T47D (cell line): ENCODE measurements around the gene USP6NL.

Experiments used
- DNase-seq, 2 experiments: peaks; one replicate each; pipeline versions ENCODE4 v3.0.0 to v3.0.0-alpha.2; 2011 to 2012; ENCODE audit warnings: low read depth in 1 of 2, low spot score in 1 of 2
- JUND ChIP-seq: IDR thresholded peaks from 2 replicates; pipeline ENCODE4 v1.6.1; 2012; ENCODE audit warnings: low read depth
- in situ Hi-C: cut with HindIII; loops from 2 replicates; pipeline ENCODE4 v1.10.0; 2016; ENCODE audit warnings: low sequenced_read_pairs, low pct_unique_long_range_greater_than_20kb

Gene USP6NL

DNA sequence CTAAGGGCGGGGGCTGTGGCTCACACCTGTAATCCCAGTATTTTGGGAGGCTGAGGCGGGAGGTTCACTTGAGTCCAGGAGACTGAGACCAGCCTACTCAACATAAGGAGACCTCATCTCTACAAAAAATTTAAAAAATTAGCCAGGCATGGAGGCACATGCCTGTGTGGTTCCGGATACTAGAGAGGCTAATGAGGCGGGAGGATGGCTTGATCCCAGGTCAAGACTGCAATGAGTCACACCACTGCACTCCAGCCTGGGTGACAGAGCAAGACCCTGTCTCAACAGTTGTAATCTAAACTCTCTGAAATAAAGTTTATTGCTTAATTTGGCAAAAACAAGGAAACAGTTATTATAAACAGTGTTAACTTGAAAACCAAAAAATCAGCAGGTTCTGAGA is 123.3 kb downstream of the USP6NL start:
- in situ Hi-C loops = no loop called here
- DNase-seq = no peak
- TF ChIP-seq JUND = no peak

DNA sequence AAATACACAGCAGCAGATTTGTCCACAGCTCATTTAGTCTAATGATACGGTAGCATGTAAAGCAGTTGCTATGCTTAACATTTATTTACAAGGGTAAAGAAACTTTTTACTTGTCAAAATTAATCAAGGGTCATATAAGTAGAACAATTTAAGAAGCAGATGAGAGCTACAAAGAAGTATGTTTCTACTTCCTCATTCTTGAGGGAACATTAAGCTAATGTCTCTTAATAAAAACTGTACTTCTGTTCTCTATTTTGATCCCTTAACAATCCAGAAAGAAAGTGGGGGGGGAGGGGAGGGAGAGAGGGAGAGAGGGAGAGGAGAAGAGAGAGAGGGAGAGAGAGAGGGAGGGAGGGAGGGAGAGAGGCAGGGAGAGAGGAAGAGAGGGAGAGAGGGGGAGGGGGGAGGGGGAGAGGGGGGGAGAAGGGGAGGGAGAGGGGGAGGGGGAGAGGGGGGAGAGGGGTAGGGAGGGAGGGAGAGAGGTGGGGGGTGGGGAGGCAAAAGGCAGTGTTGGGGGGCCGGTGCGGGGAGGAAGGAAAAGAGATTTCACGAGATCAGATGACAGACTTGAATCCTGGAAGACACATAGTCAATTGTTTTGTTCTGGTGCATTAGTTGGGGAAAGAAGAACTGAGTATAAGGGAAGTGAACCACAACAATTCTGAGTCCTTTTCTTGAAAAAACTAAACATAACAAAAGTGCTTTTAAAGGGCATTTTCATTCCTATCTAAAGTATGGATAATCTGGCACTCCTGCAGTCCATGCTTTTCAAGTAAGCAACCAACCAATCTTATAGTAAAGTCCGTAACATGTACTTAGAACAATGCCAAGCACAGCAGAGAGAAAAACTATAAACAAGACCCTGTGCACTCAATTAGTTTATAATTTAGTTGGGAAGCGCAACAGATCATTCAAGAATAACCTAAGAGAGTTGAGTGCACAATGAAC is 128.0 kb downstream of the USP6NL start:
- in situ Hi-C loops = no loop called here
- no peak for DNase-seq
- TF ChIP-seq JUND = no peak

DNA sequence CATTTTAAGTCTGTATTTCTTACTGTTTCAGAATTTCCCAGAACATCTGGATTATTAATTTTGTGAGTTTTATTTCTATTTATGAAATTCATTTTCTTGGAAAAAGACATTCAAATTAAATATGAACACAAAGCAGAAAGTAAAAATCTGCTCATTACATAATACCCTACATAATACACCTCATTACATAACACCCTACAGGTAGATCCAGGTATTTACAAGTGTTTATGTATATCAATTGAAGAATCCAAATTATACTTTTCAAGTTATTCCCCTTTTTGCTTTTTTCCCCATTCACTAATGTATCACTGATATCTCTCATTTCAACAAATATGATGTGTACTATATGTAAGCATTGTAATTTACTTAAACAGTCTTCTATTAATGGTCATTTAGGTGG is 129.1 kb downstream of the USP6NL start:
- no peak for TF ChIP-seq JUND
- in situ Hi-C loops = no loop called here
- DNase-seq = no peak

DNA sequence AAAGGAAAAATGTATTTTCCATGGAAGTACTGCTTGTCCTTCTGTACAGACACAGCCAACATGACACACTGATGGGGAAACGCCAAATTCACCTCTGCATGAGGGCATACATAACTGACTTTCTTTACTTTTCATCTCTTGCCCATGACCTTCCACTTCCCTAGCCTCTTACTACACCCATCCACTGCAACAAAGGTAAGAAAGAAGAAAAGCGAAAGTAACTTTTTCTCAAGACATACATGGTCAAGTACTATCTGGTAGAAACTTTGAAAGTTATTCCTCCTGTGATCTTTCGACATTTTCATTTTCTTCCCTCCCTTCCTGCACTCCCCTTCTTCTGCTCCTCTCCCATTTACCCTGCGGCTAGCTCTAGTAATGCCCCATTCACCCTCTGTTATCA is 130.8 kb downstream of the USP6NL start:
- no peak for TF ChIP-seq JUND
- in situ Hi-C loops = no loop called here
- DNase-seq = no peak

DNA sequence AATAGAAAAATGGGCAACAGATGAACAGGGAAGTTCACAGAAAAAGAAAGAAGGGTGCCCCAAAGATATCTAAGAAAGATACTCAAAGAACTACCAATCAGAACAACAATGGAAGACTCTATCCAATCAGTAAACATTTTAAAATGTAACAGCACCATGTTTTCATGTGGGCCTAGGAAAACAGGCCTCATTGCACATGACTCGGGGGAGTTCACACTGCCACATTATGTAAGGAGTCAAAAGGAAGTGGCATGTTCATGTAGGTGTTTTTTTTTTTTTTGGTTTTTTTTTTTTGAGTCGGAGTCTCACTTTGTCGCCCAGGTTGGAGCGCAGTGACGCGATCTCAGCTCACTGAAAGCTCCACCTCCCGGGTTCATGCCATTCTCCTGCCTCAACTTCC is 132.2 kb downstream of the USP6NL start:
- in situ Hi-C loops = no loop called here
- TF ChIP-seq JUND = no peak
- DNase-seq = no peak

DNA sequence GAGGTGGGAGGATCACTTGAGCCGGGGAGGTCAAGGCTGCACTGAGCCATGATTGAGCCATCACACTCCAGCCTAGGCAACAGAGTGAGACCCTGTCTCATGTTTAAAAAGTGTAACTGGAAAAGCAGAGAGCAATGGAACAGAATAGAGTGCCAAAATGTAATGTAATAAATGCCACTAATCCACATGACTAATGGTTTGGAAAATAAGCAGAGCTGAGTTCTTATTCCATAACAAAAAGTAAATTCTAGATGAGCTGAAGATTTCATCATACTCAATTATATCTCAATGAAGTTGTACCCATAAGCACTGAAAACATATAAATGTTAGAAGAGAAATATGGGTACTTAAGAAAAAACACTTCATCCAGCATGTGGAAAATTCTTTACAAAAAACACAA is 132.6 kb downstream of the USP6NL start:
- DNase-seq = no peak
- no peak for TF ChIP-seq JUND
- in situ Hi-C loops = no loop called here

DNA sequence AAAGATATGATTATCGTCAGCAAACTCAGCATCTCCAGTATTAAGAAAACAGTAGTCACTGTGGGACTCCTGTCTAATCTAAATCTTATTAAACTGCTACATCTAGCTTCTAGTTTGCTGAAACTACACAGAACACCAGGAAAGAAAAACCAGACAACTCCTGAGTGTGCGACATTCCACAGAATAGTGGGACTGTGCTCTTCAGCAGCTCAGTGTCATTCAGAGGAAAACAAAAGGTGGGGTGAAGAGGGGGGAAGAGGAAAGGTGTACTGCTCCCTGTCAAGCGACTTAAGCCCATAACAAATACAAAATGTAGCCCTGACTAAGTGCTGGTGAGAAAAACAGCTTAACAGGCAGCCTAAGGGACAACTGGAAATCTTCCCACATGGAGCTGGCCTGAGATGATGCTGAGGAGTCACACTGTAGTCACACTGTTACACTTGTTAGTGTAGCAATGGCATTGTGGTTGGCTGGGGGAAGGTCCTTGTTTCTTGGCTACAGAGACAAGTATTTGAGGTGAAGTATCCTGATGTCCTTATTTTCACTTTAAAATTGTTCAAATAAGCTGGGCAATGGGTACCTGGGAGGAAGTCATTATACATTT is 135.5 kb downstream of the USP6NL start:
- in situ Hi-C loops = no loop called here
- no peak for TF ChIP-seq JUND
- DNase-seq = no peak

DNA sequence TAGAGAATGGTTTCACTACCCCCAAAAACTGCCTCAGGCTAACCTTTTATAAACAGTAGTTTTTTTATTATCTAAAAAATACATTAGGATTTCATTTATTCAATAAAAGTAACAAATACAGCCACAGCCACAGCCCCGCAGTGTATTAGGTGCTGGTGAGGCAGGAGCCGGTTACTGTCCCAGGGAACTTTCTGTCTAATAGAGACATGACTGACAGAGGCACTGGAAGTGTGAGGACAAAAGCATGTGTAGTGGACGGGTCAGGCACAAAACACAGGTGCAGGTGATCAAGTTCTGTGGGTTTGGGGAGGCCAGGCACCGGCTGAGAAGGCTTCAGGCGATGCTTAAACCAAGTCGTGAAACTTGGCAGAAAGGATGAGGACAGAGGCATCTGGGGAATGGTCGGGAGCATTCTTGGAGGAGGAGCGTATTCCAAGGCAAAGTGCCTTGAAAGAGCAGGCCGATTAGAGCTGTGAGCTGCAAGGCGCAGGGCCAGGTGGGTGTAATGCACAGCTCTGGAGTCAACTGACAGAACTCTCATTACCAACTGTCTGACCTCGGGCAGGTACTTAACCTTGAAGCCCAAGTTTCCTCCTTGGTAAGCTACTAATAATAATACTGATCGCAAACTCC is 138.2 kb downstream of the USP6NL start:
- no peak for DNase-seq
- in situ Hi-C loops = no loop called here

DNA sequence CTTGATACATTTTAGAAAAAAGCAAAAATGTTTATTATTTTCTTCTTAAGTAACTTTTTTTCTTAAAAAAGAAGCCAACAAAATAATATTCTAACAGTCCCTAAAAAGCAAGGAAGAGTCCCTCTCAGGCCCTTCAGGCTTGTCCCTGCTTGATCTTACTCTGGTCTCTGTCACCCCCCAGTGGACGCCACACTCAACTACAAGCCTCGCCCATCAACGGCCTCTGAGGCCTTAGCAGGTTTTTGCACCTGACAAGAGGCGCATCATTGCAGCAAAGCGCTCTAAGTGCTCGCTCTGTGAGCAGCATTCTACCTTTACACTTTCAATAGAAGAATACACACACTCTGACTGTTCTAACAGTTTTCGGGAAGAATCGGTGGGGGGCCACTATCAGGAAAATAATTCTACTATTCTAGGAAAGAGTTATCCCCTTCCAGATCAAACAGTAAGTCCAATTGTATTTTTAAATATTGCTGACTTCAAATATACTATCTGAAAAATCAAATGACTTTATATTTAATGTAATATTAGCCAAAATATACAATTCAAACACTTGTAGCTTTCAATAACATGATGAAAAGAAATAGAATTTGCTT is 139.2 kb downstream of the USP6NL start:
- no peak for TF ChIP-seq JUND
- DNase-seq = peak; percentile 57 to 82
- in situ Hi-C loops = no loop called here

More for the DNA sequence above, 138.2 kb downstream of the USP6NL start:
- no peak for TF ChIP-seq JUND

DNA sequence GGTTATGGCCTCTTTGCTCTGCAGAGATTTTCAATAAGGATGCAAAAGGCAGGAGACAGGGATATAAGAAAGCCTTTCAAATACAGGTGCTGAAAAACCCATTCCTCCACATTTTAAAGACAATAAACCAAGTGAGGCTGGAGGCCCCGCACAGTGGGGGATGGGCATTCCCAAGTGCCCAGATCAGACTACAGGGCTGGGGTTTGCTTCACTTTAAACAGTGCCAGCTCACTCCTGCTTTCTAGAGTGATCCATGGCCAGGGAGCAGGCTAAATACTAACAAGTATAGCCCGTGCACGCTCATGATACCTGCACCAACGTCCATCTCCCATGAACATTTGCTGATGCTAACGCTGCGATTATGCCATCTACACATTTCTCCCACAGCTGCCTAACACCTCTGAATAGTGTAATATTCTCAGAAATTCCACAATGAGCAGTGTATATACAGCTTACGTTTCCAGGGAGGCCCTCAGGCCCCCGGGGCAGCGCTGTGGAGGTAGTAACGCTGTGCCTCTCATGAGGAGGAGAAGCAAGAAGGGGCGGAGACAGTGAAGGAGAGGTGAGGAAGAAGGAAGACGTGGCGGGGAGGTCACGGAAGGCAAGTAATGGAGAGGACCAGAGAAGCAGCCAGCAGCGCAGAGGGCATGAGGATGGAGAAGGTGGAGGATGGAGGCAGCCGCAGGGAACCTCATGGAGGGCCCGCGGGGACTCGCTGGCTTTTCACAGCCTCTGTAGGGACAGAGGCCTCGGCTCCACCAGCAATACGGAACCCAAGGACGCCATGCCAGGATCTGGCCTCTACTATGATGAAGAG is 141.7 kb downstream of the USP6NL start:
- no peak for DNase-seq
- no peak for TF ChIP-seq JUND
- in situ Hi-C loops = no loop called here

DNA sequence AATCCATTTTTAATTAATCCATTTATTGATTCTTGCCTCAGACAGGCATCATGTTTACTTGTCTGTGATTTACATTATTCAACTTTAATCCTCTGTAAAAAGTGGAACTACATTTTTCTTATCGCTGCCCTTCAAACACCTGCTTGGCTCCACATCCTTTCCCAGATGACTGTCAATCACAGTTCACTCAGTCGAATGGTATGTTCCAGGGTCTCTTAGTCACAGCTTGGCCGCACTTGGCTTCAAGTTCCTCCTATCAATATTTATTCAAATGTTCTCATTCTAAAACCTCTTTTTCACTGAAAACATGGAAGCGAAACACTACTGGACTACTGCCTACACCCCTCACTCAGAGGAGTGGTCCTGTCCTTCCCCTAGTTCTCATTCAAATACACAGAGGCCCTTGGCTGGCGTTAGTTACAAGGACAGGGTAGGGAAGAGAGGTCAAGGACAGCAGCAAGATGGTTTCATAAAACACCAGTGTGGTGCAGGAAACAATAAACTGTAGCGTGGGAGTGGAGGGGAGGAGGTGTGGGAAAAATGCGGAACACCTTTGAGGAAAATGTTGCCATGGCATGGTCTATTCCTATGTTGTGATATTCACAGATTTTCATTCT is 143.2 kb downstream of the USP6NL start:
- in situ Hi-C loops = no loop called here
- DNase-seq = no peak
- no peak for TF ChIP-seq JUND

DNA sequence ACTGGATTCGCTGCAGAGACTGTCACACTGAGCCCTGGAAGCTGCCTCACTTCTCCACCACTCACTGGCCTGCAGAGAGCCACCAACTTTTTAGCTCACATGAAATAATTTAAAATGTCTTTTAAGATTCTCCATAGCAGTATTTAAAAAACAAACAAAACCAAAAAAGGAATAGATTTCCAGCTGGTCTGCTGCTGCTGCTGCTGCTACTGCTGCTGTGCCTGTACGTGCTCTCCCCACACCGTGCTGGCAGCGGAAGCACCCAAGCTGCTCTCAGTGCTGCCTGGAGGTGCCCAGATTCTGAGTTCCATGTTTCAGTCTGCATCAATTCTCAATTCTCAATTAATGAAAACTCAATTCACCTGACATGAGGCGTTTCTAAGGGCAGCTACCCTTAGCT is 146.0 kb downstream of the USP6NL start:
- no peak for DNase-seq
- TF ChIP-seq JUND = no peak

More for the DNA sequence above, 146.0 kb downstream of the USP6NL start:
- in situ Hi-C loops = no loop called here
